H9 (cell line): Measurements from ENCODE around the gene AFAP1. TPM values are rescaled to one million over a fixed set of nuclear protein-coding genes. Genes with fewer than 3 reads are reported as not detected.
A peak's percentile ranks its signal among the peaks of the same experiment; 100 is the strongest.

Experiments used
- DNase-seq: peaks from one replicate; pipeline ENCODE4 v3.0.0-alpha.2; 2017
- H2AFZ ChIP-seq: one replicate; pipeline ENCODE4 v1.6.1; 2013; ENCODE audit warnings: mild to moderate bottlenecking, low read length, control low read depth, moderate library complexity
- H2AK5ac ChIP-seq: 2 replicates; pipeline ENCODE4 v1.6.1; 2013; ENCODE audit warnings: low read length, control low read depth, mixed read lengths; ENCODE audit not compliant: insufficient read length
- H2BK120ac ChIP-seq: one replicate; pipeline ENCODE4 v1.6.1; 2013; ENCODE audit warnings: low read depth, mild to moderate bottlenecking, low read length, control low read depth, inconsistent platforms; ENCODE audit not compliant: poor library complexity, severe bottlenecking
- H2BK12ac ChIP-seq: 2 replicates; pipeline ENCODE4 v1.6.1; 2013; ENCODE audit warnings: low read length, control low read depth, mixed read lengths, low read depth; ENCODE audit not compliant: insufficient read length
- H2BK15ac ChIP-seq: 2 replicates; pipeline ENCODE4 v1.6.1; 2013; ENCODE audit warnings: low read depth, low read length, control low read depth
- H2BK20ac ChIP-seq: one replicate; pipeline ENCODE4 v1.6.1; 2013; ENCODE audit warnings: low read depth, mild to moderate bottlenecking, low read length, control low read depth, inconsistent platforms; ENCODE audit not compliant: poor library complexity, severe bottlenecking
- H2BK5ac ChIP-seq: 2 replicates; pipeline ENCODE4 v1.6.1; 2013; ENCODE audit warnings: low read length, control low read depth, mixed read lengths; ENCODE audit not compliant: insufficient read length
- H3K14ac ChIP-seq: 2 replicates; pipeline ENCODE4 v1.6.1; 2013; ENCODE audit warnings: low read length, control low read depth; ENCODE audit not compliant: insufficient read depth
- H3K18ac ChIP-seq: 2 replicates; pipeline ENCODE4 v1.6.1; 2013; ENCODE audit warnings: low read depth, mild to moderate bottlenecking, mixed read lengths, low read length, control low read depth; ENCODE audit not compliant: insufficient read length
- H3K23ac ChIP-seq: 2 replicates; pipeline ENCODE4 v1.6.1; 2013; ENCODE audit warnings: low read length, control low read depth, mixed read lengths, low read depth; ENCODE audit not compliant: insufficient read length
- H3K23me2 ChIP-seq: 2 replicates; pipeline ENCODE4 v1.6.1; 2013; ENCODE audit warnings: low read depth, mild to moderate bottlenecking, mixed read lengths, low read length, control low read depth; ENCODE audit not compliant: insufficient read length, poor library complexity, severe bottlenecking
- H3K27ac ChIP-seq: 2 replicates; pipeline ENCODE4 v1.5.1; 2013; ENCODE audit warnings: low read length, control low read depth, mixed read lengths, low read depth; ENCODE audit not compliant: insufficient read length
- H3K27me3 ChIP-seq: 2 replicates; pipeline ENCODE4 v1.6.1; 2013; ENCODE audit warnings: low read length, control low read depth, inconsistent platforms; ENCODE audit not compliant: insufficient read depth
- H3K4ac ChIP-seq: 2 replicates; pipeline ENCODE4 v1.6.1; 2013; ENCODE audit warnings: low read depth, mild to moderate bottlenecking, control low read depth, inconsistent platforms, low read length, moderate library complexity
- H3K4me1 ChIP-seq: 2 replicates; pipeline ENCODE4 v1.6.1; 2013; ENCODE audit warnings: low read length, control low read depth, inconsistent platforms; ENCODE audit not compliant: insufficient read depth
- H3K4me2 ChIP-seq: 2 replicates; pipeline ENCODE4 v1.6.1; 2013; ENCODE audit warnings: low read length, control low read depth, mixed read lengths; ENCODE audit not compliant: insufficient read length, insufficient read depth
- H3K56ac ChIP-seq: 2 replicates; pipeline ENCODE4 v1.6.1; 2013; ENCODE audit warnings: low read depth, mild to moderate bottlenecking, mixed read lengths, low read length, control low read depth; ENCODE audit not compliant: insufficient read length
- H3K79me1 ChIP-seq: 2 replicates; pipeline ENCODE4 v1.6.1; 2013; ENCODE audit warnings: low read depth, mild to moderate bottlenecking, moderate library complexity, low read length, control low read depth, inconsistent platforms; ENCODE audit not compliant: insufficient read depth, poor library complexity, severe bottlenecking
- H3K79me2 ChIP-seq: 2 replicates; pipeline ENCODE4 v1.6.1; 2013; ENCODE audit warnings: low read length, control low read depth, inconsistent platforms; ENCODE audit not compliant: insufficient read depth
- H3K9ac ChIP-seq: 2 replicates; pipeline ENCODE4 v1.6.1; 2013; ENCODE audit warnings: low read length, control low read depth, mixed read lengths; ENCODE audit not compliant: insufficient read length; ENCODE audit errors: extremely low read depth
- H3K9me3 ChIP-seq: one replicate; pipeline ENCODE4 v1.6.1; 2013; ENCODE audit warnings: low read depth, low read length, inconsistent platforms; ENCODE audit not compliant: control insufficient read depth
- H3T11ph ChIP-seq: one replicate; pipeline ENCODE4 v1.6.1; 2013; ENCODE audit warnings: mild to moderate bottlenecking, low read length, control low read depth, inconsistent platforms
- H4K20me1 ChIP-seq: one replicate; pipeline ENCODE4 v1.6.1; 2013; ENCODE audit not compliant: control insufficient read depth, insufficient read length, insufficient read depth
- H4K5ac ChIP-seq: 2 replicates; pipeline ENCODE4 v1.6.1; 2013; ENCODE audit warnings: low read depth, mild to moderate bottlenecking, mixed read lengths, low read length, control low read depth; ENCODE audit not compliant: insufficient read length
- H4K8ac ChIP-seq: replicated peaks from 2 replicates; pipeline ENCODE4 v1.6.1; 2013; ENCODE audit warnings: low read length, control low read depth, mixed read lengths, low read depth; ENCODE audit not compliant: insufficient read length
- H4K91ac ChIP-seq: 2 replicates; pipeline ENCODE4 v1.6.1; 2013; ENCODE audit warnings: low read depth, mild to moderate bottlenecking, moderate library complexity, mixed read lengths, low read length, control low read depth; ENCODE audit not compliant: insufficient read length
- H3K27ac Mint-ChIP-seq, 3 experiments: 2 replicates in 2 of 3; 3 replicates in 1 of 3; pipeline ENCODE4 v1.8.0; 2020 to 2021; ENCODE audit warnings: mixed read lengths in 3 of 3, mild to moderate bottlenecking in 1 of 3, moderate library complexity in 1 of 3
- H3K27me3 Mint-ChIP-seq: 2 replicates; pipeline ENCODE4 v1.8.0; 2021; ENCODE audit warnings: low read depth, mild to moderate bottlenecking, moderate library complexity, mixed read lengths
- H3K36me3 Mint-ChIP-seq, 3 experiments: 2 replicates in 2 of 3; 3 replicates in 1 of 3; pipeline ENCODE4 v1.8.0; 2020 to 2021; ENCODE audit warnings: low read depth in 3 of 3, mixed read lengths in 3 of 3; ENCODE audit not compliant: insufficient read depth in 1 of 3
- H3K4me1 Mint-ChIP-seq, 2 experiments: 2 replicates each; pipeline ENCODE4 v1.8.0; 2020; ENCODE audit warnings: mixed read lengths in 2 of 2
- H3K4me3 Mint-ChIP-seq, 2 experiments: 2 replicates in 1 of 2; 3 replicates in 1 of 2; pipeline ENCODE4 v1.8.0; 2020 to 2021; ENCODE audit warnings: mild to moderate bottlenecking in 2 of 2, mixed read lengths in 2 of 2, moderate library complexity in 1 of 2
- H3K9me3 Mint-ChIP-seq, 2 experiments: 2 replicates in 1 of 2; 3 replicates in 1 of 2; pipeline ENCODE4 v1.8.0; 2020; ENCODE audit warnings: mild to moderate bottlenecking in 2 of 2, mixed read lengths in 2 of 2, moderate library complexity in 1 of 2
- WGBS: extraction: QIAGEN DNeasy Blood & Tissue Kit; methylation state at CpG from one replicate; pipeline ENCODE4 v1.1.7; 2013; ENCODE audit warnings: missing lambda C conversion rate, low lambda C conversion rate, mixed read lengths; ENCODE audit not compliant: insufficient read length; ENCODE audit errors: extremely low coverage; 5-methylcytosine and 5-hydroxymethylcytosine counted together
- total RNA-seq: library from RNA; stranded (reverse); gene quantifications from 2 replicates; pipeline ENCODE4 v1.2.1, GENCODE V29; 2021
- TF ChIP-seq, protein P1 (sequence below): fragments of 200-600 bp; sonication (generic); conservative IDR thresholded peaks from 3 replicates; pipeline ENCODE4 v1.8.0; 2021; ENCODE audit warnings: antibody characterized with exemption, mild to moderate bottlenecking

AFAP1 gene
- total RNA-seq, 1 experiment from 2014 or later = 6.5 TPM

DNA sequence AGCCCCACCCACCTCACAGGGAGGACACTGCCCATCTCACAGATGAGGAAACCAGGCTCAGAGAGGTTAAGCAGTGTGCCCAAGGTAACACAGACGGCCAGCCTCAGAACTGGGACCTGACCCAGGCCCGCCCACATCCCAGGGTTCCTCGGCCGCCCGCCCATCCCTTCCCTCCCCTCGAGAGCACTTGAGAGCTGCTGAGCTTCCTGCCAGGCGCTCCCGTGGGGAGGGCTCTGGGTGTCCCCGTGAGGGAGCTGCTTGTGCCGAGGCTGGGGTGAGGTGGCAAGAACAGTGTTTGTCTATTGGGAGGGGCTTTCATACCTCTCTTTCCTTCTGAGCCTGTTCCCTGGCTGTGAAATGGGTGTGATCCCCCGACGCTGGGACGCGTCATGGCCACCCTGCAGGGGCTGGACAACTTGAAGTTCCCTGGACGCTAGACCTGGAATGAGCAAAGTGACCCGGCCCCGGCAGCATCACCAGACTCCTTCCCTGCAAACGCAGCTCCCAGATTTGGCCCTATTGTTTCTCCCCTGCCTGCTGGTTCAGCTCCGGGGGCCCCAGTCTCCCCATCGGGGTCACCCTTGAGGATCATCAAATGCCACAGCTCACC is 204.9 kb downstream of the AFAP1 start:
- no peak overlapping the region for H4K5ac ChIP-seq
- H3K79me1 ChIP-seq = no peaks in the 10 kb centered on the region
- H3K27ac Mint-ChIP-seq = peak overlapping the region in 1 of 3 experiments; percentile 70; a peak in 1 of 7 replicates
- DNase-seq = no peak
- H3K4ac ChIP-seq = no peak overlapping the region
- H2AK5ac ChIP-seq = no peak overlapping the region
- H3K9me3 Mint-ChIP-seq = no peaks in the 10 kb centered on the region
- H4K8ac ChIP-seq = no peak overlapping the region
- no peak overlapping the region for H3K4me3 Mint-ChIP-seq
- no peak overlapping the region for H3T11ph ChIP-seq
- H3K79me2 ChIP-seq = no peaks in the 10 kb centered on the region
- no peak overlapping the region for H2BK12ac ChIP-seq
- no peaks in the 10 kb centered on the region for H3K36me3 Mint-ChIP-seq
- no peak overlapping the region for H3K18ac ChIP-seq
- 0 out of 4 replicates have a peak, but pooled peaks cover 0 to 4% of the 10 kb centered on the region in 2 experiments for H3K4me1 Mint-ChIP-seq
- no peak overlapping the region for H2BK120ac ChIP-seq
- H3K27me3 Mint-ChIP-seq = peaks cover 13% of the 10 kb centered on the region
- H3K9ac ChIP-seq = no peak overlapping the region
- H3K9me3 ChIP-seq = no peaks in the 10 kb centered on the region
- no peaks in the 10 kb centered on the region for H3K4me1 ChIP-seq
- no peaks in the 10 kb centered on the region for H3K23me2 ChIP-seq
- H3K27me3 ChIP-seq = no peaks in the 10 kb centered on the region
- H4K20me1 ChIP-seq = no peaks in the 10 kb centered on the region
- no peak overlapping the region for H3K27ac ChIP-seq
- H2BK20ac ChIP-seq = no peak overlapping the region
- TF ChIP-seq, protein P1, sequence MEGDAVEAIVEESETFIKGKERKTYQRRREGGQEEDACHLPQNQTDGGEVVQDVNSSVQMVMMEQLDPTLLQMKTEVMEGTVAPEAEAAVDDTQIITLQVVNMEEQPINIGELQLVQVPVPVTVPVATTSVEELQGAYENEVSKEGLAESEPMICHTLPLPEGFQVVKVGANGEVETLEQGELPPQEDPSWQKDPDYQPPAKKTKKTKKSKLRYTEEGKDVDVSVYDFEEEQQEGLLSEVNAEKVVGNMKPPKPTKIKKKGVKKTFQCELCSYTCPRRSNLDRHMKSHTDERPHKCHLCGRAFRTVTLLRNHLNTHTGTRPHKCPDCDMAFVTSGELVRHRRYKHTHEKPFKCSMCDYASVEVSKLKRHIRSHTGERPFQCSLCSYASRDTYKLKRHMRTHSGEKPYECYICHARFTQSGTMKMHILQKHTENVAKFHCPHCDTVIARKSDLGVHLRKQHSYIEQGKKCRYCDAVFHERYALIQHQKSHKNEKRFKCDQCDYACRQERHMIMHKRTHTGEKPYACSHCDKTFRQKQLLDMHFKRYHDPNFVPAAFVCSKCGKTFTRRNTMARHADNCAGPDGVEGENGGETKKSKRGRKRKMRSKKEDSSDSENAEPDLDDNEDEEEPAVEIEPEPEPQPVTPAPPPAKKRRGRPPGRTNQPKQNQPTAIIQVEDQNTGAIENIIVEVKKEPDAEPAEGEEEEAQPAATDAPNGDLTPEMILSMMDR = no peak
- no peak overlapping the region for H2BK15ac ChIP-seq
- H2BK5ac ChIP-seq = no peak overlapping the region
- no CpG with 5 or more reads among the region's 20 CpGs for WGBS
- H2AFZ ChIP-seq = no peak overlapping the region
- no peak overlapping the region for H4K91ac ChIP-seq
- no peak overlapping the region for H3K4me2 ChIP-seq
- H3K23ac ChIP-seq = no peak overlapping the region
- no peak overlapping the region for H3K14ac ChIP-seq
- H3K56ac ChIP-seq = no peak overlapping the region
